Measurements from ENCODE around the gene VEPH1. TPM values are rescaled to one million over a fixed set of nuclear protein-coding genes. Genes with fewer than 3 reads are reported as not detected.

Gene VEPH1
- total RNA-seq, 1 experiment from 2014 or later, result 7.7 TPM

DNA sequence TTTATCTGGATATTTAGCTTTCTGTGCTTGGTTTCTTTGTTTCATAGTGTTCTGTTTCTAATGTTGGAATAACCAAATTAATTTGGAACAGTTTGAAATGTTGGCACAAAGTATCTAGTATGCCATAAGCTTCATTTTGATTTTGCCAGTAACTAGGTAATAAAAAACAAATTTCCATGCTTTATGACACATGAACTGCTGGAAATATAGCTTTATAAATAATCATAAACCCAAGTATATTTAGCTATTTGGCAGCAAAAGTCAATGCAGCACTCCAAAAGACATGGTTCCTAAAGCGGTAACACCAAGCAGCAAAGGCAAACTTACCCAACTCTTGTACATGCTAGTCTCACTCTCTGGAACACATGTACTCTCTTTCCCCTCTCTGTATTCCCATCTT is 237.3 kb downstream of the VEPH1 start:
- Histone ChIP-seq H3K9ac (ENCODE audit: extremely low read depth, insufficient read length, low read length) (no peak overlapping the region), H2AK5ac (ENCODE audit: insufficient read length, low read length) (no peak overlapping the region), H2BK120ac (ENCODE audit: low read depth, low read length, poor library complexity, severe bottlenecking) (no peak overlapping the region), H4K5ac (ENCODE audit: insufficient read length, low read depth, low read length) (no peak overlapping the region), H3K14ac (ENCODE audit: insufficient read depth, low read length) (no peak overlapping the region), H2AFZ (ENCODE audit: low read length) (no peak overlapping the region), H3K9me3 (ENCODE audit: control insufficient read depth, low read depth, low read length) (no peaks in the 10 kb centered on the region), H3K4ac (ENCODE audit: low read depth, low read length) (no peak overlapping the region), H3T11ph (ENCODE audit: low read length) (no peak overlapping the region), H3K56ac (ENCODE audit: insufficient read length, low read depth, low read length) (no peak overlapping the region), H3K4me2 (ENCODE audit: insufficient read depth, insufficient read length, low read length) (no peak overlapping the region), H3K23me2 (ENCODE audit: insufficient read length, low read depth, low read length, poor library complexity, severe bottlenecking) (no peaks in the 10 kb centered on the region), H3K23ac (ENCODE audit: insufficient read length, low read depth, low read length) (no peak overlapping the region), H3K18ac (ENCODE audit: insufficient read length, low read depth, low read length) (no peak overlapping the region), H2BK12ac (ENCODE audit: insufficient read length, low read depth, low read length) (peak overlapping the region; percentile 90), H3K4me1 (ENCODE audit: insufficient read depth, low read length) (no peaks in the 10 kb centered on the region; the same call in 1 of the 2 replicates), H4K8ac (replicated peaks; ENCODE audit: insufficient read length, low read depth, low read length) (no peak overlapping the region), H4K91ac (ENCODE audit: insufficient read length, low read depth, low read length) (no peak overlapping the region), H3K27me3 (ENCODE audit: insufficient read depth, low read length) (no peaks in the 10 kb centered on the region), H2BK20ac (ENCODE audit: low read depth, low read length, poor library complexity, severe bottlenecking) (no peak overlapping the region), H2BK5ac (ENCODE audit: insufficient read length, low read length) (no peak overlapping the region), H3K79me2 (ENCODE audit: insufficient read depth, low read length) (no peaks in the 10 kb centered on the region), H2BK15ac (ENCODE audit: low read depth, low read length) (no peak overlapping the region), H3K79me1 (ENCODE audit: insufficient read depth, low read depth, low read length, poor library complexity, severe bottlenecking) (no peaks in the 10 kb centered on the region), H3K27ac (ENCODE audit: insufficient read length, low read depth, low read length) (no peak overlapping the region), H4K20me1 (ENCODE audit: control insufficient read depth, insufficient read depth, insufficient read length) (no peaks in the 10 kb centered on the region)
- Mint-ChIP-seq H3K36me3 (ENCODE audit: insufficient read depth in 1 of 3, low read depth in 3 of 3) (peaks cover 0 to 7% (median 0%) of the 10 kb centered on the region in 3 experiments; a peak in 2 of 7 replicates), H3K27me3 (ENCODE audit: low read depth) (no peaks in the 10 kb centered on the region), H3K4me3 (no peak overlapping the region), H3K27ac (no peak overlapping the region), H3K9me3 (no peaks in the 10 kb centered on the region), H3K4me1 (peaks cover 19 to 25% of the 10 kb centered on the region in 2 experiments)
- DNase-seq, result no peak
- WGBS (ENCODE audit: extremely low coverage, insufficient read length, low lambda C conversion rate), result no CpG with 5 or more reads among the region's 1 CpG
- no peak for TF ChIP-seq CTCF (conservative IDR thresholded peaks at IDR 0.05)
